HG03095 (cell line): ENCODE results near the gene SCAF4.
"Not testable (repeated sequence)": the region's sequence is repeated elsewhere in the genome, so short reads cannot be mapped to it uniquely, and the experiment has no call there.

ENCODE experiments used
- ATAC-seq: cut with Tn5 transposase; IDR thresholded peaks from one replicate; pipeline ENCODE4 v1.9.1; 2021; ENCODE audit warnings: moderate library complexity; ENCODE audit not compliant: unreplicated experiment

SCAF4 gene

DNA sequence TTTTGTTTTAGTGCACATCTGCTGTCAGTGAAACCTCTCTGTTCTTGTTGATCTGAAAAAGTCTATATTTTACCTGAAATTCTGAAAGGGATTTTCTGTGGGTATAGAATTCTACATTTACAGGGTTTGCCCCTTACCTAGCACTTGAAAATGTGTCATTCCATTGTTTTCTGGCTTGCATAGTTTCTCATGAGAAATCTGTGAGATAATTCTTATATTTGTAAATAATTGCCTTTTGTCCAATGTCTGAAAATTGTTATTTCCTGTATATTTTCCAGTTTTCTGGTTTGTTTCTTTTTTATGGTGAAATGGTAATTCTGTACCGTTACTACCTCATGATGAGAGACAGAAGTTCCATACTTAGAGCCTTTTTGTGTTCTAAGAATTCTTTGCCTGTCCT lies 11.8 kb upstream of the SCAF4 start:
- no peak for ATAC-seq

GRCh38 chr21:31741116-31741515 lies 9.2 kb upstream of the SCAF4 start:
- ATAC-seq = no peak

- ATAC-seq = not testable (repeated sequence)
Measured at GRCh38 chr21:31737586-31738397, 5.9 kb upstream of the SCAF4 start.

GRCh38 chr21:31735511-31735992 lies 3.6 kb upstream of the SCAF4 start:
- no peak for ATAC-seq

- no peak for ATAC-seq
Measured at GRCh38 chr21:31733551-31734149, 1.7 kb upstream of the SCAF4 start.

DNA sequence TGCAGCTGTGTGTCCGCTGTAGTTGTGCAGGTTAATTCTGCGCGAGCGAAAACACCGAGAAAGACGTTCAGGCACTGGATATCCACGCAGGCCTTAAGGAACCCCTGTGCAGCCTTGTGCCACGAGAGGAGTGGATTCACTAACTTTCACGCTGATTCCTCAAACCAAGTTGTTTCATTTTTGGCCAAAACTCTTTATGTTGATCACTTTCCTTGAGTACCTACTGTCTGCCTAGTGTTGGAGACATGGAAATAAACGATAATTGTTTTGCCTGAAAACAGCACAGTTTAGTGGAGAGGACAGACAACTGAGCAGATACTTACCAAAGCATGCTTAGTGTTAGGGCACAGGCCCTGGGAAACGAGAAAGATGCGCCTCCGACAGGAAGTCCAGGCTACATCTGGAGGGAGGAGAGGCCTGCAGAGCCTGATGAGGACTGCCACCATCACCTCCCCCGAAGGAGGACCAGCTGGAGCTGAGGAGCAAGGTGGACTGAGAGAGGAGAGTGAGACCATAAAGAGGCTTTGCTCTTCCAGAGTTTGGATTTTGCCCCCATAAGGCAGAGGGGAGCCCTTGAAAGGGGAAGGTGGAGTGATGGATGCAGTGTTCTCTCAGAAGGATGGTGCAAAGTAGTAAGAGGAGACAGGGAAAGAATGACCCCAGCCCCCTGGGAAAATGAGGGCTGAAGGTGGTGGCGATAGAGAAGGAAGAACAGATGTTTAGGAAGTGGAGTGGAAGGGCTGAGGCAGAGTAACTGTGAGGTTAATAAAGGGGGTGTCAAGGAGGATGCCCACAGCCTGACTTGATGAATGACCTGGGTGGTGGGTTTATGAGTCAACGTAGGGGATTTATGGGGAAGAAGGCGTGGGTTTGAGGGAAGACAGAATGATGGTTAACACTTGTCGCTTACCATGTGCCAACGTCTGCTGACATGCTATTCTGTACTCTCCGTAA lies 956 bp upstream of the SCAF4 start:
- peak; percentile 0 for ATAC-seq

GRCh38 chr21:31731056-31731856 lies 662 bp downstream of the SCAF4 start:
- peak; percentile 13 for ATAC-seq

DNA sequence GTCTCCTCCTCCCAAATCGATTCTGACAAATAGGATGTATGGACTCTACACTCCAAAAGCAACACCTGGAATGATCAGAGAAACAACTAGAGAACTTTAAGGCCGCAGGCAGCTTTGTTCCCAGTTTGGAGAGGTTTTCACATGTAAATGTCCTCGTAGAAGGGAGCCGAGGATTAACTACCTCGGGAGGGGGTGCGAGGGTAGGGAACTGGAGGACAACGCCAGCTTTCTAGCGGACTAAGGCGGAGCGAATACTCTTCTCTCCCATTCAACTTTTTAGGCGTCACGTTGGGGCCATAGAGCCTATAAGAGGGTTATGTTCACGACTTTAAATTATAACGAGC lies 1.2 kb downstream of the SCAF4 start:
- no peak for ATAC-seq

GRCh38 chr21:31729622-31730343 lies 2.1 kb downstream of the SCAF4 start:
- ATAC-seq = no peak

DNA sequence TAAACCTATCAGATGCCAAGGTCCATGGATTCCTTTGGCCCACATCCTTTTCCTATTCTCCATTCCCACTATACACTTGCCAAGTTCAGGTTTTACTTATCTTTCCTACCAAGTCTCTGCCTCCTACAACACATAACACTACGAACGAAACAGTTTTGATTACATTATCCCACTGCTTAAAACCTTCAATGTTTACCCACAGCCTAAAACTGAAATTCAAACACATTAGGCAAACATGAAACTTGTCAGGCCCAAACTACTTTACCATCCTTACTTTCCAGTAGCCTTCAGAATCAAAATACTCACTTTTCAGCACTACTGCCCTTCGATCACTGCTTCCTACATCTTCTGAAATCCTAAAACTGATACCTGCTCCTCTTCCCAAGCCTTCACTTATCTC lies 3.0 kb downstream of the SCAF4 start:
- ATAC-seq = no peak

DNA sequence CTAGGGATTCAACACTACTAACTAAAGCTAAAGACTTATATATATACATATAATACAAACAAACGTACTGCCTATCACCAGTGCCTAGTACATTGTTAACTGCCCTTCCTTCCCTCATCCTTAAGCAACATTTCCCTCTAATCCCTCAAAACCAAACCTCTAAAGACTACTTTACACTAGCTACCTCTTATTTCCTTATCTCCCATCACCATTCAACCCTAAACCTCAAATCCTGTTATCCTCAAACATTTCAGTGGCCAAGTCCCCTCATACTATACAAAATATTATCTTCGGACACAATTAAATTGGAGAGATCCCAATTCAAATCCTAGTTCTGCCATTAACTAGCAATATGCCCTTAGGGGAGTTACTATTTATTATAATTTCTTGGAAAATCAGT lies 3.7 kb downstream of the SCAF4 start:
- no peak for ATAC-seq

GRCh38 chr21:31727181-31727580 lies 4.7 kb downstream of the SCAF4 start:
- no peak for ATAC-seq

GRCh38 chr21:31726407-31726806 lies 5.5 kb downstream of the SCAF4 start:
- ATAC-seq = no peak

DNA sequence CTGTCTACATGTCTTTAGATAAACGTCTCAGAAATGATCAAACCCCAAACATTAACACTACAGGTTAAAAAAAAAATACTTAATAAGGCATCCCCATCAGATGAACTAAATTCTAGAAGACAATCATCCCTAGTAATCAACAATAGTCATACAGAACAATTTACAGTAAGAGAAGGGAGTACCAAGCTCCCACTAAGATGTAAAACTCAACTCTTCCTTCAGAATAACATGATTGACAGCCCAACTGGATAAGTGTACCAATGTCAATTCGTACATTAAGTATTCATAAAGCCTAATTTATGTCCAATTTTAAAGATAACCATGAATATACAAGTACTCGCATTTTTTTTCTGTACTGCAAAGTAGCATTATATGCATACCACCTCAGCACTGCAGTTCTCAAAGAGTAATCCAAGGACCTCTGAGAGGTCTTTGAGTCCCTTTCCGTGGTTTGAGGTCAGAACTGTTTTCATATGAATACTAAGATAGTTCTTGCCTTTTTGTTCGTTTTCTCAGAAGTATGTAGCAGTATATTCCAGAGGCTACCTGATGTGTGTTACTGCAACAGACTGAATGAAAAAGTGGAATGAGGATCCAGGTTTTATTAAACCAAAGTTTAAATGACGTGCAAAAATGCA lies 6.6 kb downstream of the SCAF4 start:
- no peak for ATAC-seq

DNA sequence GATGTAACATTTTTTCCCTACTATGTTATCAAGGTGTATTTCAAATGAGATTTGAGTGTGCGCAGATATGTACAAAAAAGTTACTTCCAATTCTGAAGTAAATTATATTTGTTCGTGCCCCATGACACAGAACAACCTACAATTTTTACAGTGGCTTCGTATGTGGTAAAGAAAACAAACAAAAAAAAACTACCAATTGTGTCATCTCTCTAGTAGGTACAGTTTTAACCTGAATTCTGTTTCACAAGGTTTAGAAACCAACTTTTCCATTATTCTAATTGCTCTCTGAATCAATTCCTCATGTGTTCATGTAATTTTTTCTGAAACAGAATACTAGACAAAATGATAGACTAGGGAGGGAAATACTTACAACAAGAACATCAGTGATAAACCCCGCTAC lies 7.4 kb downstream of the SCAF4 start:
- no peak for ATAC-seq

- no peak for ATAC-seq
Measured at GRCh38 chr21:31721381-31721780, 10.5 kb downstream of the SCAF4 start.

DNA sequence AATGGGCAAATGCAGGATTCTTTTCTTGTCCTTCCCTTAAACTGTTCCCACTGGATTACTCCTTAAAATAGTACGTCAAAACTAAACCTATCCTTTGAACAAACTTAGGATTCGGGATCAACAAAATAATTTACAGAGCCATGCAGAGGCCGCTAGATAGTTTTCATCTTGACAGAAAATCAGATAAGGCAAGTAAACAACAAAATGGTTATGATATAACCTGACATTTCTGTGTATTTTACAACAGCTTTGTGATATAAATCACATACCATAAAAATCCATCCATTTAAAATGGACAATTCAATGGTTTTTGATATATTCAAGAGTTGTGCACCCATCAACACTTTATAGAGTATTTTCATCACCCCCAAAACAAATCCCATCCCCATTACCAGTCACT lies 11.2 kb downstream of the SCAF4 start:
- no peak for ATAC-seq

DNA sequence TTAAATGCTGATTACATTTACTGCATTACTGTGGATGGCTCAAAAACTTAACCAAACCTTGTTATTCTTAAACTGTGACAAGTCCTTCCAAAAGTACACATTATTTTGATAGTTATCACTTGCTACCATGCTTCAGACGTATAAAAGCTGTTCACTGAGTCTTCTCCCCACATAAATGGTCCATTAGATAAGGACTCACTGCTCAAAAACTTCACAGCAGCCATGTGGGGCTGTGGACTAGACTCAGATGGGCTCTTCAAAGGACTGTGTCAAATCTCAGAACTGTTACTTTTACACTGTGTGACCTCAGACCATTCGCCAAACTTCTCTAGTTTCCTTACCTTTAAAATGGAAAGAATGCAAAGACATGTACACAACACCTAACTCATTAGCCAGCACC lies 11.6 kb downstream of the SCAF4 start:
- ATAC-seq = no peak

- ATAC-seq = no peak
Measured at GRCh38 chr21:31716106-31716505, 15.8 kb downstream of the SCAF4 start.
